DOHH2 (cell line): Measurements from ENCODE around the gene SP7.

Source experiments
- H3F3A ChIP-seq: fragments of 200-600 bp; sonication (generic), shearing (Covaris generic); 2 replicates; pipeline ENCODE4 v1.6.0; 2016; ENCODE audit warnings: antibody characterized with exemption, mild to moderate bottlenecking; ENCODE audit not compliant: control insufficient read depth, insufficient read depth
- H3K27ac ChIP-seq: fragments of 200-600 bp; sonication (generic); 2 replicates; pipeline ENCODE4 v1.5.1; 2014; ENCODE audit warnings: low read depth, mild to moderate bottlenecking, low read length, moderate library complexity
- H3K27me3 ChIP-seq: fragments of 200-600 bp; sonication (generic); 2 replicates; pipeline ENCODE4 v1.6.1; 2014; ENCODE audit warnings: mild to moderate bottlenecking, low read length, mixed read lengths; ENCODE audit not compliant: control insufficient read depth
- H3K36me3 ChIP-seq: fragments of 200-600 bp; sonication (generic); 2 replicates; pipeline ENCODE4 v1.6.1; 2014; ENCODE audit warnings: mild to moderate bottlenecking, low read length, moderate library complexity, mixed read lengths; ENCODE audit not compliant: control insufficient read depth
- H3K4me1 ChIP-seq: fragments of 200-600 bp; sonication (generic); 2 replicates; pipeline ENCODE4 v1.6.1; 2014; ENCODE audit warnings: mild to moderate bottlenecking, low read length, mixed read lengths; ENCODE audit not compliant: control insufficient read depth
- H3K4me2 ChIP-seq: fragments of 200-600 bp; sonication (generic); 2 replicates; pipeline ENCODE4 v1.6.0; 2014; ENCODE audit warnings: mild to moderate bottlenecking, low read length, moderate library complexity
- H3K4me3 ChIP-seq: fragments of 200-600 bp; sonication (generic); 2 replicates; pipeline ENCODE4 v1.5.1; 2014; ENCODE audit warnings: mild to moderate bottlenecking, low read length, mixed read lengths
- H3K79me2 ChIP-seq: fragments of 200-600 bp; sonication (generic); 2 replicates; pipeline ENCODE4 v1.6.1; 2014; ENCODE audit warnings: mild to moderate bottlenecking, low read length, mixed read lengths; ENCODE audit not compliant: control insufficient read depth
- H3K9me2 ChIP-seq: fragments of 200-600 bp; sonication (generic); replicated peaks from 2 replicates; pipeline ENCODE4 v1.6.1; 2014; ENCODE audit warnings: mild to moderate bottlenecking, low read length, mixed read lengths; ENCODE audit not compliant: control insufficient read depth
- H3K9me3 ChIP-seq: fragments of 200-600 bp; sonication (generic); 2 replicates; pipeline ENCODE4 v1.6.1; 2014; ENCODE audit warnings: antibody characterized with exemption, low read length, mixed read lengths; ENCODE audit not compliant: control insufficient read depth, insufficient read depth
- H4K20me1 ChIP-seq: fragments of 200-600 bp; sonication (generic); 2 replicates; pipeline ENCODE4 v1.6.0; 2014; ENCODE audit warnings: low read depth, mild to moderate bottlenecking, antibody characterized with exemption, low read length, moderate library complexity; ENCODE audit not compliant: control insufficient read depth, insufficient read depth
- EZH2phosphoT487 ChIP-seq: fragments of 200-600 bp; sonication (generic); IDR thresholded peaks from 2 replicates; pipeline ENCODE4 v1.6.1; 2017; ENCODE audit warnings: borderline replicate concordance, mild to moderate bottlenecking, antibody characterized with exemption, low read length, moderate library complexity, mixed read lengths
- TF ChIP-seq, protein P1 (sequence below): fragments of 200-600 bp; sonication (generic); IDR thresholded peaks from one replicate; pipeline ENCODE4 v1.5.1; 2014; ENCODE audit warnings: antibody characterized with exemption, mild to moderate bottlenecking, low read depth, low read length; ENCODE audit not compliant: poor library complexity, severe bottlenecking

The SP7 gene

GRCh38 chr12:53353257-53353655 is 17.1 kb upstream of the SP7 start:
- no peak overlapping the region for H3K4me2 ChIP-seq
- H4K20me1 ChIP-seq, result no peaks in the 10 kb centered on the region
- no peak overlapping the region for H3K27ac ChIP-seq
- H3K9me2 ChIP-seq, result no peaks in the 10 kb centered on the region
- H3K9me3 ChIP-seq, result no peaks in the 10 kb centered on the region
- no peaks in the 10 kb centered on the region for H3K27me3 ChIP-seq
- no peaks in the 10 kb centered on the region for H3K36me3 ChIP-seq
- peaks cover 7% of the 10 kb centered on the region for H3K4me1 ChIP-seq
- H3F3A ChIP-seq, result no peaks in the 10 kb centered on the region
- no peak overlapping the region for H3K4me3 ChIP-seq
- TF ChIP-seq, protein P1, sequence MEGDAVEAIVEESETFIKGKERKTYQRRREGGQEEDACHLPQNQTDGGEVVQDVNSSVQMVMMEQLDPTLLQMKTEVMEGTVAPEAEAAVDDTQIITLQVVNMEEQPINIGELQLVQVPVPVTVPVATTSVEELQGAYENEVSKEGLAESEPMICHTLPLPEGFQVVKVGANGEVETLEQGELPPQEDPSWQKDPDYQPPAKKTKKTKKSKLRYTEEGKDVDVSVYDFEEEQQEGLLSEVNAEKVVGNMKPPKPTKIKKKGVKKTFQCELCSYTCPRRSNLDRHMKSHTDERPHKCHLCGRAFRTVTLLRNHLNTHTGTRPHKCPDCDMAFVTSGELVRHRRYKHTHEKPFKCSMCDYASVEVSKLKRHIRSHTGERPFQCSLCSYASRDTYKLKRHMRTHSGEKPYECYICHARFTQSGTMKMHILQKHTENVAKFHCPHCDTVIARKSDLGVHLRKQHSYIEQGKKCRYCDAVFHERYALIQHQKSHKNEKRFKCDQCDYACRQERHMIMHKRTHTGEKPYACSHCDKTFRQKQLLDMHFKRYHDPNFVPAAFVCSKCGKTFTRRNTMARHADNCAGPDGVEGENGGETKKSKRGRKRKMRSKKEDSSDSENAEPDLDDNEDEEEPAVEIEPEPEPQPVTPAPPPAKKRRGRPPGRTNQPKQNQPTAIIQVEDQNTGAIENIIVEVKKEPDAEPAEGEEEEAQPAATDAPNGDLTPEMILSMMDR, result no peak
- TF ChIP-seq EZH2phosphoT487, result no peak
- H3K79me2 ChIP-seq, result no peaks in the 10 kb centered on the region

DNA sequence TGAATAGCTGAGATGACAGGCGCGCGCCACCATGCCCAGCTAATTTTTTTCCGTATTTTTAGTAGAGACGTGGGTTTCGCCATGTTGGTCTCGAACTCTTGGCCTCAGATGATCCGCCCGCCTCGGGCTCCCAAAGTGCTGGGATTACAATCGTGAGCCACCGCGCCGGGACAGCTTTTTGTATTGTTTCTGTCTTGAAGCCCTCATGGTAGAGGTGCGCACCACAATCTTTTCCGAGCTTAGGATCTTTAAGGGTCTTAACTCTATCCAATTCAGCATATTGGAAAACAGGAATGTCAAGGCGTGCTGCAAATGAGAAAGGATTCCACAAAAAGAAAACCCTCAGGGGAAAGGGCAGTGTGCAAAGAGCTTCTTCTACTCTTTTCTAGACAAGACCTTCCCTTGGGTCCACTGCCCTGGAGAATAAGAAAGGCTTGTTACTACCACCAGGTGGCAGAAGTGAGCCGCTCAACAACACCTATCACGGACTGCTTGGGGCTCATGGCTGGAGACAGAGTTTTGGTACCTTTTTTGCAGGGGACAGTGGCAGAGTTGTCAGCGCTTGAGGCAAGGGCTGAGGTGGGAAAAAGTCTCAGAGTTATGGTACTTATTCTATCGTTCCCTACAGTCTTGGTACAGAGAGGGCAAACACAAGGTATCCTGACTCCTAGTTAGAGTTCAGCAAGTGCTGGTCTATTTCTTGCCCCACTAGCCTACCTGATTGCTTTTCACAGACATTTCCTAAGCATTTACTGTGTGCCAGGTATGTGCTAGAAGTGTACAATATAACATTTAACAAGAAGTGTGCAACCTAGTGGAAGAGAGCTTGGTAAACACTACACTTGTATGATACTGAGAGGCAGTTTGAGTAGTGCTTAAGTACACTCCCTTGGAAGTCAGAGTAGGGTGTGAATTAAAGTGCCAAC is 16.4 kb upstream of the SP7 start:
- TF ChIP-seq, protein P1, result peak; percentile 85
- no peak for TF ChIP-seq EZH2phosphoT487
- Histone ChIP-seq H3K4me1 (peaks cover 7% of the 10 kb centered on the region), H3K4me2 (no peak overlapping the region; the same call in 1 of the 2 replicates), H3K79me2 (no peaks in the 10 kb centered on the region), H3K36me3 (no peaks in the 10 kb centered on the region), H3K9me2 (no peaks in the 10 kb centered on the region), H3K27ac (no peak overlapping the region), H3K4me3 (no peak overlapping the region), H3F3A (no peaks in the 10 kb centered on the region), H4K20me1 (no peaks in the 10 kb centered on the region), H3K9me3 (no peaks in the 10 kb centered on the region), H3K27me3 (no peaks in the 10 kb centered on the region)

- no peak overlapping the region for H3K27ac ChIP-seq
- peaks cover 29% of the 10 kb centered on the region for H3K4me1 ChIP-seq
- H3K9me3 ChIP-seq, result no peaks in the 10 kb centered on the region
- H3K4me2 ChIP-seq, result no peak overlapping the region
- H3K27me3 ChIP-seq, result no peaks in the 10 kb centered on the region
- peaks cover 14% of the 10 kb centered on the region for H3F3A ChIP-seq
- TF ChIP-seq, protein P1, result no peak
- no peak for TF ChIP-seq EZH2phosphoT487
- no peaks in the 10 kb centered on the region for H3K79me2 ChIP-seq
- 0 out of 2 replicates have a peak, but pooled peaks cover 3% of the 10 kb centered on the region for H4K20me1 ChIP-seq
- no peaks in the 10 kb centered on the region for H3K9me2 ChIP-seq
- H3K36me3 ChIP-seq, result no peaks in the 10 kb centered on the region
- H3K4me3 ChIP-seq, result no peak overlapping the region
These were observed 11.8 kb upstream of the SP7 start for GRCh38 chr12:53347905-53348304.
